Endometrium (tissue), 2 donors: ENCODE measurements around the gene ARHGEF26.
"Not testable (repeated sequence)": the region's sequence is repeated elsewhere in the genome, so short reads cannot be mapped to it uniquely, and the experiment has no call there.

ENCODE experiments used
- FAIRE-seq: peaks from 2 replicates; lab custom pipeline; 2012; peaks lifted over from hg19 to GRCh38; lab: Jason Lieb, UNC
- donor health status: control.
- donor health status: control.

The ARHGEF26 gene

GRCh38 chr3:154120961-154121700 is at the start of gene ARHGEF26:
TSS of gene ARHGEF26 (plus strand) at chr3:154121390. CDS start at chr3:154121993, 603 bp downstream.
- no peak for FAIRE-seq

- FAIRE-seq: no peak
These were observed 46.2 kb upstream of the ARHGEF26 start for GRCh38 chr3:154074966-154075365.

GRCh38 chr3:154078672-154079071 is 42.5 kb upstream of the ARHGEF26 start:
- no peak for FAIRE-seq

GRCh38 chr3:154081305-154081704 is 39.9 kb upstream of the ARHGEF26 start:
- no peak for FAIRE-seq

- FAIRE-seq: no peak
These were observed 36.1 kb upstream of the ARHGEF26 start for GRCh38 chr3:154085071-154085470.

- no peak for FAIRE-seq
These were observed 35.4 kb upstream of the ARHGEF26 start for GRCh38 chr3:154085799-154086198.

GRCh38 chr3:154086286-154086685 is 34.9 kb upstream of the ARHGEF26 start:
- FAIRE-seq: peak; percentile 23

- FAIRE-seq: not testable (repeated sequence)
These were observed 33.3 kb upstream of the ARHGEF26 start for GRCh38 chr3:154087756-154088480.

- no peak for FAIRE-seq
These were observed 31.5 kb upstream of the ARHGEF26 start for GRCh38 chr3:154089421-154090420.

GRCh38 chr3:154094051-154094450 is 27.1 kb upstream of the ARHGEF26 start:
- no peak for FAIRE-seq

- peak; percentile 45 for FAIRE-seq
These were observed 25.3 kb upstream of the ARHGEF26 start for GRCh38 chr3:154095832-154096421.

- no peak for FAIRE-seq
These were observed 22.8 kb upstream of the ARHGEF26 start for GRCh38 chr3:154098376-154098775.

- no peak for FAIRE-seq
These were observed 20.6 kb upstream of the ARHGEF26 start for GRCh38 chr3:154100556-154100955.

- no peak for FAIRE-seq
These were observed 19.9 kb upstream of the ARHGEF26 start for GRCh38 chr3:154101250-154101649.

- FAIRE-seq: no peak
These were observed 19.0 kb upstream of the ARHGEF26 start for GRCh38 chr3:154102225-154102624.

GRCh38 chr3:154105218-154105975 is 15.8 kb upstream of the ARHGEF26 start:
- no peak for FAIRE-seq

- no peak for FAIRE-seq
These were observed 9.7 kb upstream of the ARHGEF26 start for GRCh38 chr3:154111365-154111935.

- no peak for FAIRE-seq
These were observed 8.9 kb upstream of the ARHGEF26 start for GRCh38 chr3:154112146-154112852.

GRCh38 chr3:154113609-154114008 is 7.6 kb upstream of the ARHGEF26 start:
- FAIRE-seq: no peak

- FAIRE-seq: no peak
These were observed 5.9 kb upstream of the ARHGEF26 start for GRCh38 chr3:154115332-154115731.
